GM19035 (cell line): ENCODE data around the gene GPR179.
A peak's percentile ranks its signal among the peaks of the same experiment; 100 is the strongest.
"Not testable (repeated sequence)": the region's sequence is repeated elsewhere in the genome, so short reads cannot be mapped to it uniquely, and the experiment has no call there.

Experiments used
- ATAC-seq: cut with Tn5 transposase; IDR thresholded peaks from one replicate; pipeline ENCODE4 v1.9.1; 2021; ENCODE audit not compliant: unreplicated experiment

The GPR179 gene

GRCh38 chr17:38324772-38325171 is 19.0 kb downstream of the GPR179 start:
- ATAC-seq = no peak

- ATAC-seq = no peak
These were observed 19.5 kb downstream of the GPR179 start for GRCh38 chr17:38324141-38324697.

GRCh38 chr17:38322897-38323296 is 20.9 kb downstream of the GPR179 start:
- ATAC-seq = no peak

GRCh38 chr17:38322156-38322779 is 21.5 kb downstream of the GPR179 start:
- no peak for ATAC-seq

GRCh38 chr17:38320482-38320881 is 23.3 kb downstream of the GPR179 start:
- no peak for ATAC-seq

GRCh38 chr17:38317081-38317480 is 26.7 kb downstream of the GPR179 start:
- ATAC-seq = no peak

GRCh38 chr17:38315497-38315896 is 28.3 kb downstream of the GPR179 start:
- no peak for ATAC-seq

- ATAC-seq = peak; percentile 97
These were observed 46.8 kb downstream of the GPR179 start, which contains the start of gene MRPL45 for GRCh38 chr17:38296834-38297517. Gene MRPL45 (plus strand): TSS chr17:38297168. CDS start chr17:38297184, 16 bp downstream.

GRCh38 chr17:38295602-38296365 is 48.0 kb downstream of the GPR179 start:
- ATAC-seq = not testable (repeated sequence)

GRCh38 chr17:38289760-38290159 is 54.0 kb downstream of the GPR179 start:
- not testable (repeated sequence) for ATAC-seq

- not testable (repeated sequence) for ATAC-seq
These were observed 55.4 kb downstream of the GPR179 start for GRCh38 chr17:38288217-38288827.

GRCh38 chr17:38286501-38287091 is 57.2 kb downstream of the GPR179 start:
- ATAC-seq = not testable (repeated sequence)

GRCh38 chr17:38285994-38286393 is 57.8 kb downstream of the GPR179 start:
- ATAC-seq = not testable (repeated sequence)
